Kidney glomerular epithelial cell (primary cell): Measurements from ENCODE around the gene C10orf53.

Experiments
- DNase-seq: peaks from one replicate; lab custom pipeline; 2025; lab: John Stamatoyannopoulos, UW

C10orf53 gene

GRCh38 chr10:49737474-49738201 is 58.2 kb downstream of the C10orf53 start:
- DNase-seq: no peak

- DNase-seq: no peak
Observed at GRCh38 chr10:49738616-49739360, 59.3 kb downstream of the C10orf53 start.

- no peak for DNase-seq
Observed at GRCh38 chr10:49739426-49739825, 60.0 kb downstream of the C10orf53 start.

GRCh38 chr10:49740346-49741107 is 61.1 kb downstream of the C10orf53 start:
- DNase-seq: no peak

GRCh38 chr10:49741108-49741995 is 61.9 kb downstream of the C10orf53 start:
- no peak for DNase-seq

GRCh38 chr10:49742683-49743463 is 63.4 kb downstream of the C10orf53 start:
- no peak for DNase-seq

- no peak for DNase-seq
Observed at GRCh38 chr10:49743464-49744075, 64.1 kb downstream of the C10orf53 start.

GRCh38 chr10:49744091-49744685 is 64.7 kb downstream of the C10orf53 start:
- no peak for DNase-seq

GRCh38 chr10:49744924-49745605 is 65.6 kb downstream of the C10orf53 start:
- DNase-seq: no peak

- DNase-seq: no peak
Observed at GRCh38 chr10:49745756-49746155, 66.3 kb downstream of the C10orf53 start.

GRCh38 chr10:49746626-49747302 is 67.3 kb downstream of the C10orf53 start:
- no peak for DNase-seq
